Measurements from ENCODE around the gene C1orf50.

DNA sequence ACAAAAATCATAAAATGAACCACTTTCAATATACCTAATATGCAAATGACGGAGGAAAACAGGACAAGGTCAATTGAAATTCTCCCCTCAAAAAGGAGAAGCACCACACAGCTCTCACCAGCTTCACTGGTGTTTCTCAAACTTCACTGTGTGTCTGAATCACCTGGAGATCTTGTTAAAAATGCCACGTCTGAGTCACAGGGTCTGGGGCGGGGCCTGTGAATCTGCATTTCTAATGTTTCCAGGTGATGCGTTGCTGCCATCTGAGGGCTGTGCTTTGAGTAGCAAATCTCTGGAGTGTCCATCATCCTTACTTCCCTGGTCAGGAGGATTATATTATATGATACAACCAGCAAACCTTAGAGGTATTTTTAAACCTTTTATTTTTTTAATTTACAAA, 36.1 kb upstream of the C1orf50 start:
- TF ChIP-seq, protein P1, sequence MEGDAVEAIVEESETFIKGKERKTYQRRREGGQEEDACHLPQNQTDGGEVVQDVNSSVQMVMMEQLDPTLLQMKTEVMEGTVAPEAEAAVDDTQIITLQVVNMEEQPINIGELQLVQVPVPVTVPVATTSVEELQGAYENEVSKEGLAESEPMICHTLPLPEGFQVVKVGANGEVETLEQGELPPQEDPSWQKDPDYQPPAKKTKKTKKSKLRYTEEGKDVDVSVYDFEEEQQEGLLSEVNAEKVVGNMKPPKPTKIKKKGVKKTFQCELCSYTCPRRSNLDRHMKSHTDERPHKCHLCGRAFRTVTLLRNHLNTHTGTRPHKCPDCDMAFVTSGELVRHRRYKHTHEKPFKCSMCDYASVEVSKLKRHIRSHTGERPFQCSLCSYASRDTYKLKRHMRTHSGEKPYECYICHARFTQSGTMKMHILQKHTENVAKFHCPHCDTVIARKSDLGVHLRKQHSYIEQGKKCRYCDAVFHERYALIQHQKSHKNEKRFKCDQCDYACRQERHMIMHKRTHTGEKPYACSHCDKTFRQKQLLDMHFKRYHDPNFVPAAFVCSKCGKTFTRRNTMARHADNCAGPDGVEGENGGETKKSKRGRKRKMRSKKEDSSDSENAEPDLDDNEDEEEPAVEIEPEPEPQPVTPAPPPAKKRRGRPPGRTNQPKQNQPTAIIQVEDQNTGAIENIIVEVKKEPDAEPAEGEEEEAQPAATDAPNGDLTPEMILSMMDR (IDR thresholded peaks at IDR 0.05): peak; percentile 70
- TF ChIP-seq ZFX (IDR thresholded peaks at IDR 0.05; ENCODE audit: borderline replicate concordance): no peak

Measured in 22Rv1 (cell line).